Renal pelvis (tissue), 4 donors: ENCODE results near the gene SMG6. TPM values are rescaled to one million over a fixed set of nuclear protein-coding genes. Genes with fewer than 3 reads are reported as not detected.

ENCODE experiments used
- DNase-seq: peaks from one replicate; pipeline ENCODE4 v3.0.0-alpha.2; 2013
- polyA plus RNA-seq, 3 donors: library from polyadenylated mRNA; unstranded; fragments of 120-200 nt; gene quantifications; one replicate each; pipeline ENCODE4 v1.2.1, GENCODE V29; 2013; ENCODE audit not compliant: insufficient read length in 3 of 3

The SMG6 gene
- polyA plus RNA-seq, 3 donors: 31.9 to 38.1 (median 32.9) TPM

GRCh38 chr17:2111691-2112090 lies 191.9 kb downstream of the SMG6 start:
- DNase-seq: no peak

- no peak for DNase-seq
These were observed 193.1 kb downstream of the SMG6 start for GRCh38 chr17:2110436-2110835.

- no peak for DNase-seq
These were observed 195.4 kb downstream of the SMG6 start for GRCh38 chr17:2108170-2108569.

- no peak for DNase-seq
These were observed 196.1 kb downstream of the SMG6 start for GRCh38 chr17:2107506-2107905.

GRCh38 chr17:2107050-2107449 lies 196.5 kb downstream of the SMG6 start:
- DNase-seq: no peak

- DNase-seq: no peak
These were observed 197.2 kb downstream of the SMG6 start for GRCh38 chr17:2106308-2106955.

GRCh38 chr17:2105663-2106062 lies 197.9 kb downstream of the SMG6 start:
- DNase-seq: no peak

GRCh38 chr17:2102931-2103809 lies 200.4 kb downstream of the SMG6 start:
- DNase-seq: no peak

- DNase-seq: no peak
These were observed 201.9 kb downstream of the SMG6 start for GRCh38 chr17:2101448-2102257.

GRCh38 chr17:2095536-2095910 lies 208.1 kb downstream of the SMG6 start:
- DNase-seq: no peak

GRCh38 chr17:2094891-2095535 lies 208.6 kb downstream of the SMG6 start:
- no peak for DNase-seq

GRCh38 chr17:2093349-2093748 lies 210.2 kb downstream of the SMG6 start:
- DNase-seq: no peak

- DNase-seq: no peak
These were observed 211.3 kb downstream of the SMG6 start for GRCh38 chr17:2092253-2092652.

- no peak for DNase-seq
These were observed 212.6 kb downstream of the SMG6 start for GRCh38 chr17:2090804-2091534.

GRCh38 chr17:2090210-2090641 lies 213.4 kb downstream of the SMG6 start:
- DNase-seq: no peak

- no peak for DNase-seq
These were observed 214.6 kb downstream of the SMG6 start for GRCh38 chr17:2089021-2089422.

GRCh38 chr17:2087597-2088211 lies 215.9 kb downstream of the SMG6 start:
- no peak for DNase-seq

- DNase-seq: no peak
These were observed 217.3 kb downstream of the SMG6 start for GRCh38 chr17:2086306-2086705.

GRCh38 chr17:2085648-2085949 lies 218.0 kb downstream of the SMG6 start:
- no peak for DNase-seq

GRCh38 chr17:2084766-2085647 lies 218.6 kb downstream of the SMG6 start:
- DNase-seq: peak; percentile 75
